MCF 10A (cell line): ENCODE results near the gene BCR. TPM values are rescaled to one million over a fixed set of nuclear protein-coding genes. Genes with fewer than 3 reads are reported as not detected.
"Not testable (repeated sequence)": the region's sequence is repeated elsewhere in the genome, so short reads cannot be mapped to it uniquely, and the experiment has no call there.

Experiments used
- BruUV-seq: library from RNA; stranded (reverse); fragments of 400-500 nt; replicated peaks from 2 replicates; lab custom pipeline; 2021; lab: Mats Ljungman, UMichigan
- CTCF ChIA-PET: fragments of 300-600 bp; sonication (Branson Sonifier 250); formaldehyde crosslinking; extraction: SDS; loops from one replicate; lab custom pipeline; 2021; ENCODE audit warnings: antibody characterized with exemption, inconsistent platforms; lab: Yijun Ruan, JAX
- POLR2A ChIA-PET: fragments of 300-600, 350-650 bp; sonication (Branson Sonifier 250); formaldehyde crosslinking; extraction: SDS; loops from one replicate; lab custom pipeline; 2020; ENCODE audit warnings: antibody characterized with exemption, inconsistent platforms; lab: Yijun Ruan, JAX
- DNase-seq: peaks from one replicate; pipeline ENCODE4 v3.0.0-alpha.2; 2018; ENCODE audit not compliant: unreplicated experiment
- H3K27ac Mint-ChIP-seq: one replicate; pipeline ENCODE4 v1.8.0; 2022; ENCODE audit warnings: mild to moderate bottlenecking, low read depth, mixed read lengths; ENCODE audit not compliant: unreplicated experiment
- H3K27me3 Mint-ChIP-seq: one replicate; pipeline ENCODE4 v1.8.0; 2022; ENCODE audit warnings: mixed read lengths; ENCODE audit not compliant: insufficient read depth, unreplicated experiment
- H3K36me3 Mint-ChIP-seq: one replicate; pipeline ENCODE4 v1.8.0; 2022; ENCODE audit warnings: mild to moderate bottlenecking, moderate library complexity, mixed read lengths; ENCODE audit not compliant: insufficient read depth, unreplicated experiment
- H3K4me1 Mint-ChIP-seq: one replicate; pipeline ENCODE4 v1.8.0; 2022; ENCODE audit warnings: mixed read lengths; ENCODE audit not compliant: insufficient read depth, unreplicated experiment
- H3K4me3 Mint-ChIP-seq: one replicate; pipeline ENCODE4 v1.8.0; 2022; ENCODE audit warnings: mild to moderate bottlenecking, moderate library complexity, mixed read lengths; ENCODE audit not compliant: unreplicated experiment
- H3K9me3 Mint-ChIP-seq: one replicate; pipeline ENCODE4 v1.8.0; 2022; ENCODE audit warnings: mixed read lengths; ENCODE audit not compliant: unreplicated experiment
- intact Hi-C: fragments of 100-400 bp; cut with micrococcal nuclease; formaldehyde crosslinking; loops from 2 replicates; pipeline ENCODE4 v1.14.1; 2022
- total RNA-seq: library from RNA; stranded (reverse); gene quantifications from 2 replicates; pipeline ENCODE4 v1.2.3, GENCODE V29; 2022
- TF ChIP-seq, protein P1 (sequence below): fragments of 200-600 bp; IDR thresholded peaks from one replicate; pipeline ENCODE4 v1.8.0; 2022; ENCODE audit warnings: antibody characterized with exemption, mild to moderate bottlenecking; ENCODE audit not compliant: unreplicated experiment

Gene BCR
- total RNA-seq, 1 experiment from 2014 or later, result 77.9 TPM

DNA sequence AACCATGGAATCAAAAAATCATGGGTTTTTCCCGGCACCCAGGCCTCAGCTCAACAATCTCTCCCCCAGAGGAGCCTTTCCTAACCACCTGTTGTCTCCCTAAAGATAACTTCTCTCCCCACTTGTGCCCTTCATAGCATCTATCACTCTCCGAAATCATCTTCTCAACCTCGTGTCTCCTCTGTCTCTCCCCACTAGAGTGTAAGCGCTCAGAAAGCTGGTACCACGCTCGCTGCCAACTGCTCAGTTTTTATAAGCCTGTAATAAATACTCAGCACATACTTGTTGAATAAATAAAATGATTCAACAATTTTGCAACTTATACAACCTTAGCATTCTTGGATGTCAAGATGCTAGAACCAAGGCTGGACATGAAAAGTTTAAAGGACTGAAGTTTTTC, 185.2 kb downstream of the BCR start:
- no peaks in the 10 kb centered on the region for H3K4me1 Mint-ChIP-seq
- no peak overlapping the region for H3K4me3 Mint-ChIP-seq
- no peaks in the 10 kb centered on the region for H3K36me3 Mint-ChIP-seq
- no peaks in the 10 kb centered on the region for H3K9me3 Mint-ChIP-seq
- no peak overlapping the region for H3K27ac Mint-ChIP-seq
- ChIA-PET POLR2A (no interaction called here), CTCF (interaction anchor here (0.6 to 1.3 kb wide), 4 partner anchors 10 to 84 kb away, joined by 3 read pairs; no protein-coding TSS in a partner anchor)
- DNase-seq, result no peak
- BruUV-seq, result no TSS peak
- TF ChIP-seq, protein P1, sequence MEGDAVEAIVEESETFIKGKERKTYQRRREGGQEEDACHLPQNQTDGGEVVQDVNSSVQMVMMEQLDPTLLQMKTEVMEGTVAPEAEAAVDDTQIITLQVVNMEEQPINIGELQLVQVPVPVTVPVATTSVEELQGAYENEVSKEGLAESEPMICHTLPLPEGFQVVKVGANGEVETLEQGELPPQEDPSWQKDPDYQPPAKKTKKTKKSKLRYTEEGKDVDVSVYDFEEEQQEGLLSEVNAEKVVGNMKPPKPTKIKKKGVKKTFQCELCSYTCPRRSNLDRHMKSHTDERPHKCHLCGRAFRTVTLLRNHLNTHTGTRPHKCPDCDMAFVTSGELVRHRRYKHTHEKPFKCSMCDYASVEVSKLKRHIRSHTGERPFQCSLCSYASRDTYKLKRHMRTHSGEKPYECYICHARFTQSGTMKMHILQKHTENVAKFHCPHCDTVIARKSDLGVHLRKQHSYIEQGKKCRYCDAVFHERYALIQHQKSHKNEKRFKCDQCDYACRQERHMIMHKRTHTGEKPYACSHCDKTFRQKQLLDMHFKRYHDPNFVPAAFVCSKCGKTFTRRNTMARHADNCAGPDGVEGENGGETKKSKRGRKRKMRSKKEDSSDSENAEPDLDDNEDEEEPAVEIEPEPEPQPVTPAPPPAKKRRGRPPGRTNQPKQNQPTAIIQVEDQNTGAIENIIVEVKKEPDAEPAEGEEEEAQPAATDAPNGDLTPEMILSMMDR, result no peak
- intact Hi-C loops, result no loop called here
- H3K27me3 Mint-ChIP-seq, result peaks cover 82% of the 10 kb centered on the region

DNA sequence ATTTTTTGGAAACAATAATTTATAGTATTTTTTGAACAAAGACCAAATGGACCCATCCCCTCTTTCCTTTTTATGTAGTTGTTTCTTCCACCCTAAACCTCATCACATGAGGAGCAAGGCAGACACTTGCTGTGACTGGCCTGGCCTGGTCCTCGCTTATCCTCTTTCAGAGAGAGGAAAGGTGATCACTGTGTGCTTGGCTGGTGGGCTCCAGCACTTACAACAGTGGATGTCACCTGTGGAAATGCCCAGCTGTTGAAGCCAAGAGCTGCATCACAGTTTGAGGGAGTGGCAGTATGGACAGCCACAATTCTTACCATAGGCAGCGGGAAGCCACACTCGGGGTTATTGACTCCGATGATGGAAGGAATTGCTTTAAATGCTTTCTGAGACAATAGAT, 185.7 kb downstream of the BCR start:
- H3K27me3 Mint-ChIP-seq, result peaks cover 87% of the 10 kb centered on the region
- intact Hi-C loops, result no loop called here
- ChIA-PET CTCF (interaction anchor here (0.6 kb wide), 2 partner anchors 70 to 173 kb away, joined by 3 to 4 read pairs; no protein-coding TSS in a partner anchor), POLR2A (no interaction called here)
- no peak overlapping the region for H3K4me3 Mint-ChIP-seq
- H3K36me3 Mint-ChIP-seq, result no peaks in the 10 kb centered on the region
- H3K9me3 Mint-ChIP-seq, result no peaks in the 10 kb centered on the region
- no TSS peak for BruUV-seq
- TF ChIP-seq, protein P1, result no peak
- H3K27ac Mint-ChIP-seq, result no peak overlapping the region
- no peaks in the 10 kb centered on the region for H3K4me1 Mint-ChIP-seq
- no peak for DNase-seq

DNA sequence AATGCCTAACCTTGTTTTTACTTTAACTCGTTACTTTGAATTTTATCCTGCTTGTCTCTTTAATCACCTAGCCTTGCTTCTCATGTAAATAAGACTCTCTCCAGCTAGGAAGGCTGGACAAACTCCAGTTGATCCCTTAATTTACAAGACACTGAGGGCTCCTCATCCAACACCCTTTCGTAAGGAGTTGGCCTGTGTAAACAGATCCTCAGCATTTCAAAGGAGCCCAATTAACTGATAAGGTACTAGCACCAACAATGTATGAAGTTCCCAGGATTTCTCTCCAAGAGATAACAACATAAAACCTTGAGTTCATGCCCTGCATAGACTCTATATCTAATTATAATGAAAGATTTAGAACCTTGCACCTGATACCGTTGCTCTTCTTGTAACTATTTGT, 186.9 kb downstream of the BCR start:
- POLR2A ChIA-PET, result not testable (repeated sequence)

More for the DNA sequence above, 186.9 kb downstream of the BCR start:
- H3K9me3 Mint-ChIP-seq, CTCF ChIA-PET, H3K4me3 Mint-ChIP-seq, H3K36me3 Mint-ChIP-seq, DNase-seq, BruUV-seq, H3K27ac Mint-ChIP-seq, intact Hi-C loops, H3K4me1 Mint-ChIP-seq: not testable (repeated sequence)
- peaks cover 77% of the 10 kb centered on the region for H3K27me3 Mint-ChIP-seq

Other genes with a start within 250 kb of the BCR start
- 0.82 and 0.98 TPM in 2 replicates for gene GNAZ, start 110.0 kb upstream of the BCR start, total RNA-seq
- not detected in 2 replicates for gene RSPH14, start 38.5 kb upstream of the BCR start, total RNA-seq
- 8.5 and 8.8 TPM in 2 replicates for gene RAB36, start 35.0 kb upstream of the BCR start, total RNA-seq